ENCODE data around the gene PTCH2.
"Not testable (repeated sequence)": the region's sequence is repeated elsewhere in the genome, so short reads cannot be mapped to it uniquely, and the experiment has no call there.

Gene PTCH2

DNA sequence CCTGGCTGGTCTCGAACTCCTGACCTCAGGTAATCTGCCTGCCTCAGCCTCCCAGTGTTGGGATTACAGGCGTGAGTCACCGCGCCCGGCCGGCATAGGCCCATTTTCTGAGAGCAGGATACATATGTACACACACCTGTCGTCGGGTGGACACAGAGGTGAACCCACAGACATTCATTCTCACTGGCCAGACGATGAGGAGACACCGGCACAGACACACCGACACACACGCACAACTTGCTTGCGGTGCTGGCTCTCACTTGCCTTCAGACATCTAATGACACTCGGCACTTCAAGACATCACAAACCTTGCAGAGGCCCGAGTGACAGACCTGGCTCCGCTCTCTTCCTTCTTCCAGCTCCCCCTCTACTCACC is 579 bp downstream of the PTCH2 start:
- Histone ChIP-seq H3K4me1 (ENCODE audit: insufficient read depth, low read length, severe bottlenecking) (peaks cover 9% of the 10 kb centered on the region), H3K4me3 (ENCODE audit: low read depth, low read length, poor library complexity, severe bottlenecking) (peak overlapping the region; percentile 50), H3K27ac (ENCODE audit: low read depth, low read length, poor library complexity, severe bottlenecking) (no peak overlapping the region), H3K9me3 (ENCODE audit: low read length) (no peaks in the 10 kb centered on the region), H3K4me2 (ENCODE audit: low read length) (peak overlapping the region; percentile 60), H2AFZ (ENCODE audit: low read length) (no peak overlapping the region), H3K9ac (ENCODE audit: low read length) (peak overlapping the region; percentile 34; the same call in 1 of the 2 replicates), H3K36me3 (ENCODE audit: insufficient read depth, low read length) (no peaks in the 10 kb centered on the region; the same call in 1 of the 2 replicates), H4K20me1 (ENCODE audit: insufficient read depth, low read length) (no peaks in the 10 kb centered on the region), H3K79me2 (ENCODE audit: insufficient read depth, low read length) (no peaks in the 10 kb centered on the region), H3K27me3 (ENCODE audit: insufficient read depth, low read length) (0 out of 2 replicates have a peak, but pooled peaks cover 4% of the 10 kb centered on the region), H3K9me2 (ENCODE audit: low read depth, low read length) (no peaks in the 10 kb centered on the region), H3F3A (ENCODE audit: insufficient read depth, low read length) (no peaks in the 10 kb centered on the region)
- no peak for TF ChIP-seq EZH2 (IDR thresholded peaks at IDR 0.05; ENCODE audit: borderline replicate concordance, low read length)
- TF ChIP-seq, protein P1, sequence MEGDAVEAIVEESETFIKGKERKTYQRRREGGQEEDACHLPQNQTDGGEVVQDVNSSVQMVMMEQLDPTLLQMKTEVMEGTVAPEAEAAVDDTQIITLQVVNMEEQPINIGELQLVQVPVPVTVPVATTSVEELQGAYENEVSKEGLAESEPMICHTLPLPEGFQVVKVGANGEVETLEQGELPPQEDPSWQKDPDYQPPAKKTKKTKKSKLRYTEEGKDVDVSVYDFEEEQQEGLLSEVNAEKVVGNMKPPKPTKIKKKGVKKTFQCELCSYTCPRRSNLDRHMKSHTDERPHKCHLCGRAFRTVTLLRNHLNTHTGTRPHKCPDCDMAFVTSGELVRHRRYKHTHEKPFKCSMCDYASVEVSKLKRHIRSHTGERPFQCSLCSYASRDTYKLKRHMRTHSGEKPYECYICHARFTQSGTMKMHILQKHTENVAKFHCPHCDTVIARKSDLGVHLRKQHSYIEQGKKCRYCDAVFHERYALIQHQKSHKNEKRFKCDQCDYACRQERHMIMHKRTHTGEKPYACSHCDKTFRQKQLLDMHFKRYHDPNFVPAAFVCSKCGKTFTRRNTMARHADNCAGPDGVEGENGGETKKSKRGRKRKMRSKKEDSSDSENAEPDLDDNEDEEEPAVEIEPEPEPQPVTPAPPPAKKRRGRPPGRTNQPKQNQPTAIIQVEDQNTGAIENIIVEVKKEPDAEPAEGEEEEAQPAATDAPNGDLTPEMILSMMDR (IDR thresholded peaks at IDR 0.05; ENCODE audit: low read length): no peak

DNA sequence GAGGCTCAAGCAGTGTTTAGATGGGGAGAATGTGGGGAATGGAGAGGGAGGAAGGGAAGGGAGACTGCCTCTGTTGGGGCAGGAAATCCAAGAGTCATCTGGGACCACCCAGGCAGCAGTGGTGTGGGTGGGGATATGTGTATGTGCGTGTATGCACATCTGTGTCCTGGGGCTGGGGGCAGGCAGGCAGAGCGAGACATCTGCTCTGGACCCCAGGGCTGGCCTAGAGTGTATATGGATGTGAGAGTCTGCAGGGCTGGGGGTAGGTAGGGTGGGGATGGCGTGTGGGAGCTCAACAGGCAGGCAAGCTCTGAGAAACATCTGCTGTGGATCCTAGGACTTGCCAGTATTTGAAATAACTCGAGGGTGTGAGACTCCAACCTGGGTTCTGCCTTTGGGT is 3.5 kb downstream of the PTCH2 start:
- Histone ChIP-seq H2AFZ (ENCODE audit: low read length) (no peak overlapping the region), H3K79me2 (ENCODE audit: insufficient read depth, low read length) (no peaks in the 10 kb centered on the region), H3K36me3 (ENCODE audit: insufficient read depth, low read length) (no peaks in the 10 kb centered on the region; the same call in 1 of the 2 replicates), H3K4me2 (ENCODE audit: low read length) (no peak overlapping the region), H3K9me2 (ENCODE audit: low read depth, low read length) (no peaks in the 10 kb centered on the region), H3K4me1 (ENCODE audit: insufficient read depth, low read length, severe bottlenecking) (peaks cover 16% of the 10 kb centered on the region), H3K4me3 (ENCODE audit: low read depth, low read length, poor library complexity, severe bottlenecking) (no peak overlapping the region), H3K9me3 (ENCODE audit: low read length) (no peaks in the 10 kb centered on the region), H3F3A (ENCODE audit: insufficient read depth, low read length) (no peaks in the 10 kb centered on the region), H3K27ac (ENCODE audit: low read depth, low read length, poor library complexity, severe bottlenecking) (no peak overlapping the region), H3K27me3 (ENCODE audit: insufficient read depth, low read length) (0 out of 2 replicates have a peak, but pooled peaks cover 4% of the 10 kb centered on the region), H3K9ac (ENCODE audit: low read length) (no peak overlapping the region), H4K20me1 (ENCODE audit: insufficient read depth, low read length) (no peaks in the 10 kb centered on the region)
- TF ChIP-seq, protein P1 (IDR thresholded peaks at IDR 0.05; ENCODE audit: low read length): no peak
- TF ChIP-seq EZH2 (IDR thresholded peaks at IDR 0.05; ENCODE audit: borderline replicate concordance, low read length): no peak

DNA sequence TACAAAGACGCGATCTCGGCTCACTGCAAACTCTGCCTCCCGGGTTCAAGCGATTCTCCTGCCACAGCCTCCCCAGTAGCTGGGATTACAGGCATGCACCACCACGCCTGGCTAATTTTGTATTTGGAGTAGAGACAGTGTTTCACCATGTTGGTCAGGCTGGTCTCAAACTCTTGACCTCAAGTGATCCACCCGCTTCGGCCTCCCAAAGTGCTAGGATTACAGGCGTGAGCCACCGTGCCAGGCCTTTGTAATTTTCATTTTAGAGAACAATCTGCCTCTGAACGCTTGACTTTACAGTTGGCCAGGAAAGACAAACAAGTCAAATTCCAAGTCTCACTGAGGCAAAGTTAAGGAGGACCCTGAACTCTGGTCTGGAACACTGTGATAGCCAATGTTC is 4.8 kb downstream of the PTCH2 start:
- not testable (repeated sequence) for H3K9me2 ChIP-seq (ENCODE audit: low read depth, low read length); H3K4me3 ChIP-seq (ENCODE audit: low read depth, low read length, poor library complexity, severe bottlenecking); H3K27me3 ChIP-seq (ENCODE audit: insufficient read depth, low read length); H3K79me2 ChIP-seq (ENCODE audit: insufficient read depth, low read length); H4K20me1 ChIP-seq (ENCODE audit: insufficient read depth, low read length); H2AFZ ChIP-seq (ENCODE audit: low read length); H3K9me3 ChIP-seq (ENCODE audit: low read length); H3K36me3 ChIP-seq (ENCODE audit: insufficient read depth, low read length); H3K27ac ChIP-seq (ENCODE audit: low read depth, low read length, poor library complexity, severe bottlenecking); H3F3A ChIP-seq (ENCODE audit: insufficient read depth, low read length); H3K9ac ChIP-seq (ENCODE audit: low read length); H3K4me2 ChIP-seq (ENCODE audit: low read length)
- peaks cover 16% of the 10 kb centered on the region for H3K4me1 ChIP-seq (ENCODE audit: insufficient read depth, low read length, severe bottlenecking)
